H9 (cell line): ENCODE results near the gene SRP54. TPM values are rescaled to one million over a fixed set of nuclear protein-coding genes. Genes with fewer than 3 reads are reported as not detected.

ENCODE experiments used
- DNase-seq: peaks from one replicate; pipeline ENCODE4 v3.0.0-alpha.2; 2017
- H2AFZ ChIP-seq: one replicate; pipeline ENCODE4 v1.6.1; 2013; ENCODE audit warnings: mild to moderate bottlenecking, low read length, control low read depth, moderate library complexity
- H2AK5ac ChIP-seq: 2 replicates; pipeline ENCODE4 v1.6.1; 2013; ENCODE audit warnings: low read length, control low read depth, mixed read lengths; ENCODE audit not compliant: insufficient read length
- H2BK120ac ChIP-seq: one replicate; pipeline ENCODE4 v1.6.1; 2013; ENCODE audit warnings: low read depth, mild to moderate bottlenecking, low read length, control low read depth, inconsistent platforms; ENCODE audit not compliant: poor library complexity, severe bottlenecking
- H2BK12ac ChIP-seq: 2 replicates; pipeline ENCODE4 v1.6.1; 2013; ENCODE audit warnings: low read length, control low read depth, mixed read lengths, low read depth; ENCODE audit not compliant: insufficient read length
- H2BK15ac ChIP-seq: 2 replicates; pipeline ENCODE4 v1.6.1; 2013; ENCODE audit warnings: low read depth, low read length, control low read depth
- H2BK20ac ChIP-seq: one replicate; pipeline ENCODE4 v1.6.1; 2013; ENCODE audit warnings: low read depth, mild to moderate bottlenecking, low read length, control low read depth, inconsistent platforms; ENCODE audit not compliant: poor library complexity, severe bottlenecking
- H2BK5ac ChIP-seq: 2 replicates; pipeline ENCODE4 v1.6.1; 2013; ENCODE audit warnings: low read length, control low read depth, mixed read lengths; ENCODE audit not compliant: insufficient read length
- H3K14ac ChIP-seq: 2 replicates; pipeline ENCODE4 v1.6.1; 2013; ENCODE audit warnings: low read length, control low read depth; ENCODE audit not compliant: insufficient read depth
- H3K18ac ChIP-seq: 2 replicates; pipeline ENCODE4 v1.6.1; 2013; ENCODE audit warnings: low read depth, mild to moderate bottlenecking, mixed read lengths, low read length, control low read depth; ENCODE audit not compliant: insufficient read length
- H3K23ac ChIP-seq: 2 replicates; pipeline ENCODE4 v1.6.1; 2013; ENCODE audit warnings: low read length, control low read depth, mixed read lengths, low read depth; ENCODE audit not compliant: insufficient read length
- H3K23me2 ChIP-seq: 2 replicates; pipeline ENCODE4 v1.6.1; 2013; ENCODE audit warnings: low read depth, mild to moderate bottlenecking, mixed read lengths, low read length, control low read depth; ENCODE audit not compliant: insufficient read length, poor library complexity, severe bottlenecking
- H3K27ac ChIP-seq: 2 replicates; pipeline ENCODE4 v1.5.1; 2013; ENCODE audit warnings: low read length, control low read depth, mixed read lengths, low read depth; ENCODE audit not compliant: insufficient read length
- H3K27me3 ChIP-seq: 2 replicates; pipeline ENCODE4 v1.6.1; 2013; ENCODE audit warnings: low read length, control low read depth, inconsistent platforms; ENCODE audit not compliant: insufficient read depth
- H3K4ac ChIP-seq: 2 replicates; pipeline ENCODE4 v1.6.1; 2013; ENCODE audit warnings: low read depth, mild to moderate bottlenecking, control low read depth, inconsistent platforms, low read length, moderate library complexity
- H3K4me1 ChIP-seq: 2 replicates; pipeline ENCODE4 v1.6.1; 2013; ENCODE audit warnings: low read length, control low read depth, inconsistent platforms; ENCODE audit not compliant: insufficient read depth
- H3K4me2 ChIP-seq: 2 replicates; pipeline ENCODE4 v1.6.1; 2013; ENCODE audit warnings: low read length, control low read depth, mixed read lengths; ENCODE audit not compliant: insufficient read length, insufficient read depth
- H3K56ac ChIP-seq: 2 replicates; pipeline ENCODE4 v1.6.1; 2013; ENCODE audit warnings: low read depth, mild to moderate bottlenecking, mixed read lengths, low read length, control low read depth; ENCODE audit not compliant: insufficient read length
- H3K79me1 ChIP-seq: 2 replicates; pipeline ENCODE4 v1.6.1; 2013; ENCODE audit warnings: low read depth, mild to moderate bottlenecking, moderate library complexity, low read length, control low read depth, inconsistent platforms; ENCODE audit not compliant: insufficient read depth, poor library complexity, severe bottlenecking
- H3K79me2 ChIP-seq: 2 replicates; pipeline ENCODE4 v1.6.1; 2013; ENCODE audit warnings: low read length, control low read depth, inconsistent platforms; ENCODE audit not compliant: insufficient read depth
- H3K9ac ChIP-seq: 2 replicates; pipeline ENCODE4 v1.6.1; 2013; ENCODE audit warnings: low read length, control low read depth, mixed read lengths; ENCODE audit not compliant: insufficient read length; ENCODE audit errors: extremely low read depth
- H3K9me3 ChIP-seq: one replicate; pipeline ENCODE4 v1.6.1; 2013; ENCODE audit warnings: low read depth, low read length, inconsistent platforms; ENCODE audit not compliant: control insufficient read depth
- H3T11ph ChIP-seq: one replicate; pipeline ENCODE4 v1.6.1; 2013; ENCODE audit warnings: mild to moderate bottlenecking, low read length, control low read depth, inconsistent platforms
- H4K20me1 ChIP-seq: one replicate; pipeline ENCODE4 v1.6.1; 2013; ENCODE audit not compliant: control insufficient read depth, insufficient read length, insufficient read depth
- H4K5ac ChIP-seq: 2 replicates; pipeline ENCODE4 v1.6.1; 2013; ENCODE audit warnings: low read depth, mild to moderate bottlenecking, mixed read lengths, low read length, control low read depth; ENCODE audit not compliant: insufficient read length
- H4K8ac ChIP-seq: replicated peaks from 2 replicates; pipeline ENCODE4 v1.6.1; 2013; ENCODE audit warnings: low read length, control low read depth, mixed read lengths, low read depth; ENCODE audit not compliant: insufficient read length
- H4K91ac ChIP-seq: 2 replicates; pipeline ENCODE4 v1.6.1; 2013; ENCODE audit warnings: low read depth, mild to moderate bottlenecking, moderate library complexity, mixed read lengths, low read length, control low read depth; ENCODE audit not compliant: insufficient read length
- H3K27ac Mint-ChIP-seq, 3 experiments: 2 replicates in 2 of 3; 3 replicates in 1 of 3; pipeline ENCODE4 v1.8.0; 2020 to 2021; ENCODE audit warnings: mixed read lengths in 3 of 3, mild to moderate bottlenecking in 1 of 3, moderate library complexity in 1 of 3
- H3K27me3 Mint-ChIP-seq: 2 replicates; pipeline ENCODE4 v1.8.0; 2021; ENCODE audit warnings: low read depth, mild to moderate bottlenecking, moderate library complexity, mixed read lengths
- H3K36me3 Mint-ChIP-seq, 3 experiments: 2 replicates in 2 of 3; 3 replicates in 1 of 3; pipeline ENCODE4 v1.8.0; 2020 to 2021; ENCODE audit warnings: low read depth in 3 of 3, mixed read lengths in 3 of 3; ENCODE audit not compliant: insufficient read depth in 1 of 3
- H3K4me1 Mint-ChIP-seq, 2 experiments: 2 replicates each; pipeline ENCODE4 v1.8.0; 2020; ENCODE audit warnings: mixed read lengths in 2 of 2
- H3K4me3 Mint-ChIP-seq, 2 experiments: 2 replicates in 1 of 2; 3 replicates in 1 of 2; pipeline ENCODE4 v1.8.0; 2020 to 2021; ENCODE audit warnings: mild to moderate bottlenecking in 2 of 2, mixed read lengths in 2 of 2, moderate library complexity in 1 of 2
- H3K9me3 Mint-ChIP-seq, 2 experiments: 2 replicates in 1 of 2; 3 replicates in 1 of 2; pipeline ENCODE4 v1.8.0; 2020; ENCODE audit warnings: mild to moderate bottlenecking in 2 of 2, mixed read lengths in 2 of 2, moderate library complexity in 1 of 2
- WGBS: extraction: QIAGEN DNeasy Blood & Tissue Kit; methylation state at CpG from one replicate; pipeline ENCODE4 v1.1.7; 2013; ENCODE audit warnings: missing lambda C conversion rate, low lambda C conversion rate, mixed read lengths; ENCODE audit not compliant: insufficient read length; ENCODE audit errors: extremely low coverage; 5-methylcytosine and 5-hydroxymethylcytosine counted together
- total RNA-seq: library from RNA; stranded (reverse); gene quantifications from 2 replicates; pipeline ENCODE4 v1.2.1, GENCODE V29; 2021
- TF ChIP-seq, protein P1 (sequence below): fragments of 200-600 bp; sonication (generic); conservative IDR thresholded peaks from 3 replicates; pipeline ENCODE4 v1.8.0; 2021; ENCODE audit warnings: antibody characterized with exemption, mild to moderate bottlenecking

SRP54 gene
- total RNA-seq, 1 experiment from 2014 or later: 57.7 TPM

DNA sequence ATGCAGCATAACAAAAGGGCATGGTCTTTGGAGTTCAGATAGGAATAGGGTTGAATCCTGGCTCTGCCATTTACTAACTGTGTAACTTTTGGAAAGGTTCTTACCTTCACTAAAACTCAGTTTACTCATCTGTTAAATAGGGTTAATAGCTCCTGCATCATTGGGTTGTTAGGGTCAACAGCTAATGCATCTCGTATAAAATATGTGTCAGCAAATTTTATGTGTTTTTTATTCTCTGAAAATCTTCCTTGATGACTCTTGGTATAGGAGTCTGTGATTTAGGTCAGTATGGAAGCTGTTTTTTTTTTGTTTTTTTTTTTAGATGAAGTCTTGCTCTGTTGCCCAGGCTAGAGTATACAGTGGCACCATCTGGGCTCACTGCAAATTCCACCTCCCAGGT lies 36.1 kb upstream of the SRP54 start:
- Histone ChIP-seq H3K9ac (no peak overlapping the region), H2AFZ (no peak overlapping the region), H3K14ac (no peak overlapping the region), H4K91ac (no peak overlapping the region), H3K18ac (no peak overlapping the region), H4K8ac (no peak overlapping the region), H2BK5ac (no peak overlapping the region), H2BK15ac (no peak overlapping the region), H2BK12ac (no peak overlapping the region), H3K4me2 (no peak overlapping the region), H3K27me3 (no peaks in the 10 kb centered on the region), H2BK120ac (no peak overlapping the region), H3K23me2 (no peaks in the 10 kb centered on the region), H3K56ac (no peak overlapping the region), H3K27ac (no peak overlapping the region), H3K79me1 (no peaks in the 10 kb centered on the region), H3K23ac (no peak overlapping the region), H4K5ac (no peak overlapping the region), H3K9me3 (no peaks in the 10 kb centered on the region), H3K4ac (no peak overlapping the region), H2BK20ac (no peak overlapping the region), H3K79me2 (no peaks in the 10 kb centered on the region), H4K20me1 (no peaks in the 10 kb centered on the region), H3T11ph (no peak overlapping the region), H3K4me1 (no peaks in the 10 kb centered on the region), H2AK5ac (no peak overlapping the region)
- no CpG with 5 or more reads among the region's 1 CpG for WGBS
- TF ChIP-seq, protein P1, sequence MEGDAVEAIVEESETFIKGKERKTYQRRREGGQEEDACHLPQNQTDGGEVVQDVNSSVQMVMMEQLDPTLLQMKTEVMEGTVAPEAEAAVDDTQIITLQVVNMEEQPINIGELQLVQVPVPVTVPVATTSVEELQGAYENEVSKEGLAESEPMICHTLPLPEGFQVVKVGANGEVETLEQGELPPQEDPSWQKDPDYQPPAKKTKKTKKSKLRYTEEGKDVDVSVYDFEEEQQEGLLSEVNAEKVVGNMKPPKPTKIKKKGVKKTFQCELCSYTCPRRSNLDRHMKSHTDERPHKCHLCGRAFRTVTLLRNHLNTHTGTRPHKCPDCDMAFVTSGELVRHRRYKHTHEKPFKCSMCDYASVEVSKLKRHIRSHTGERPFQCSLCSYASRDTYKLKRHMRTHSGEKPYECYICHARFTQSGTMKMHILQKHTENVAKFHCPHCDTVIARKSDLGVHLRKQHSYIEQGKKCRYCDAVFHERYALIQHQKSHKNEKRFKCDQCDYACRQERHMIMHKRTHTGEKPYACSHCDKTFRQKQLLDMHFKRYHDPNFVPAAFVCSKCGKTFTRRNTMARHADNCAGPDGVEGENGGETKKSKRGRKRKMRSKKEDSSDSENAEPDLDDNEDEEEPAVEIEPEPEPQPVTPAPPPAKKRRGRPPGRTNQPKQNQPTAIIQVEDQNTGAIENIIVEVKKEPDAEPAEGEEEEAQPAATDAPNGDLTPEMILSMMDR: no peak
- Mint-ChIP-seq H3K36me3 (peaks cover 3 to 15% (median 6%) of the 10 kb centered on the region in 3 experiments; a peak in 5 of 7 replicates), H3K27me3 (no peaks in the 10 kb centered on the region), H3K9me3 (peaks cover 13 to 17% of the 10 kb centered on the region in 2 experiments), H3K4me1 (no peaks in the 10 kb centered on the region), H3K27ac (no peak overlapping the region), H3K4me3 (no peak overlapping the region)
- no peak for DNase-seq
